HCT116 (cell line): ENCODE measurements around the gene SAG. TPM values are rescaled to one million over a fixed set of nuclear protein-coding genes. Genes with fewer than 3 reads are reported as not detected.

Experiments used
- ATAC-seq: fragments of 200-7000 bp; cut with Tn5 transposase; 2 replicates; pipeline ENCODE4 v1.9.1; 2020; ENCODE audit warnings: mild to moderate bottlenecking, moderate library complexity
- BruUV-seq: library from RNA; stranded (reverse); fragments of 400-500 nt; replicated peaks from 2 replicates; lab custom pipeline; 2021; lab: Mats Ljungman, UMichigan
- CTCF ChIA-PET: fragments of 300-600 bp; sonication (Branson Sonifier 250); formaldehyde crosslinking; loops from one replicate; lab custom pipeline; 2021; ENCODE audit warnings: antibody characterized with exemption; lab: Charles Lee
- POLR2A ChIA-PET: fragments of 300-600, 350-600 bp; sonication (Branson Sonifier 250); formaldehyde crosslinking; loops from one replicate; lab custom pipeline; 2021; ENCODE audit warnings: antibody characterized with exemption; lab: Charles Lee
- RAD21 ChIA-PET, 2 experiments: fragments of 300-600 bp; sonication (Branson Sonifier 250); formaldehyde crosslinking; loops; one replicate each; lab custom pipeline; 2023; ENCODE audit warnings: low total read pairs in 2 of 2; ENCODE audit not compliant: uncharacterized antibody in 2 of 2, unreplicated experiment in 2 of 2, low non-redundant PET in 1 of 2; lab: Charles Lee
- DNase-seq: peaks from one replicate; pipeline ENCODE4 v3.0.0-alpha.2; 2010; ENCODE audit warnings: low read depth, low spot score
- H2AFZ ChIP-seq: fragments of 200-600 bp; shearing (Covaris generic), sonication (generic); 2 replicates; pipeline ENCODE4 v1.6.1; 2017; ENCODE audit warnings: low read depth, mixed run types, mixed read lengths, antibody characterized with exemption, low read length; ENCODE audit not compliant: poor library complexity, severe bottlenecking
- H3K27ac ChIP-seq: 2 replicates; pipeline ENCODE4 v1.5.1; 2012; ENCODE audit warnings: low read depth, low read length
- H3K27me3 ChIP-seq: fragments of 200-600 bp; sonication (generic); 2 replicates; pipeline ENCODE4 v1.6.1; 2016; ENCODE audit warnings: mixed run types, low read length, mixed read lengths; ENCODE audit not compliant: insufficient read depth
- H3K36me3 ChIP-seq, 2 experiments: fragments of 200-500 bp in 1 of 2; fragments of 200-600 bp in 1 of 2; sonication (Bioruptor generic) in 1 of 2; sonication (generic) in 1 of 2; 2 replicates each; pipeline versions ENCODE4 v1.5.1 to v1.6.1; 2014 to 2016; ENCODE audit warnings: low read length in 2 of 2, inconsistent platforms in 1 of 2, mixed read lengths in 1 of 2, mixed run types in 1 of 2; ENCODE audit not compliant: insufficient read depth in 2 of 2, control insufficient read depth in 1 of 2
- H3K4me1 ChIP-seq, 2 experiments: fragments of 200-600 bp in 1 of 2; sonication (generic) in 1 of 2; 2 replicates each; pipeline versions ENCODE4 v1.5.1 to v1.6.1; 2012 to 2017; ENCODE audit warnings: low read length in 2 of 2, inconsistent platforms in 1 of 2, mild to moderate bottlenecking in 1 of 2, mixed read lengths in 1 of 2, mixed run types in 1 of 2, moderate library complexity in 1 of 2; ENCODE audit not compliant: insufficient read depth in 2 of 2, control insufficient read depth in 1 of 2
- H3K4me2 ChIP-seq: fragments of 200-600 bp; sonication (generic); 2 replicates; pipeline ENCODE4 v1.6.1; 2017; ENCODE audit warnings: mixed run types, low read length, mixed read lengths
- H3K4me3 ChIP-seq, 2 experiments: fragments of 200-600 bp in 1 of 2; sonication (generic) in 1 of 2; replicated peaks in 1 of 2; 2 replicates each; pipeline ENCODE4 v1.5.1; 2011 to 2016; ENCODE audit warnings: low read length in 2 of 2, control low read depth in 1 of 2, low read depth in 1 of 2, mild to moderate bottlenecking in 1 of 2, mixed read lengths in 1 of 2, mixed run types in 1 of 2
- H3K79me2 ChIP-seq: fragments of 200-600 bp; sonication (generic); 2 replicates; pipeline ENCODE4 v1.6.1; 2017; ENCODE audit warnings: mild to moderate bottlenecking, mixed run types, low read length, moderate library complexity, mixed read lengths; ENCODE audit not compliant: insufficient read depth
- H3K9ac ChIP-seq: fragments of 200-600 bp; sonication (generic); 2 replicates; pipeline ENCODE4 v1.6.1; 2016; ENCODE audit warnings: low read length, mixed read lengths
- H3K9me2 ChIP-seq: fragments of 200-600 bp; sonication (generic), shearing (Covaris generic); 2 replicates; pipeline ENCODE4 v1.6.1; 2017; ENCODE audit warnings: mixed run types, mild to moderate bottlenecking, moderate library complexity; ENCODE audit not compliant: insufficient read depth
- H3K9me3 ChIP-seq, 2 experiments: fragments of 200-500 bp in 1 of 2; fragments of 200-600 bp in 1 of 2; sonication (Bioruptor generic) in 1 of 2; sonication (generic) in 1 of 2; 2 replicates each; pipeline ENCODE4 v1.6.1; 2014 to 2017; ENCODE audit warnings: low read length in 2 of 2, mixed read lengths in 2 of 2, inconsistent platforms in 1 of 2, low read depth in 1 of 2, mild to moderate bottlenecking in 1 of 2, mixed run types in 1 of 2, moderate library complexity in 1 of 2; ENCODE audit not compliant: control insufficient read depth in 1 of 2, insufficient read depth in 1 of 2
- H4K20me1 ChIP-seq: fragments of 200-600 bp; sonication (generic), shearing (Covaris generic); 2 replicates; pipeline ENCODE4 v1.6.1; 2017; ENCODE audit warnings: mixed run types, mild to moderate bottlenecking, moderate library complexity; ENCODE audit not compliant: insufficient read depth
- CEBPB ChIP-seq: IDR thresholded peaks from 2 replicates; pipeline ENCODE4 v1.6.1; 2012; ENCODE audit warnings: low read depth
- ELF1 ChIP-seq: IDR thresholded peaks from 2 replicates; pipeline ENCODE4 v1.6.1; 2012; ENCODE audit warnings: low read depth, borderline replicate concordance
- EZH2 ChIP-seq: fragments of 200-600 bp; sonication (generic); IDR thresholded peaks from 2 replicates; pipeline ENCODE4 v1.6.1; 2017; ENCODE audit warnings: antibody characterized with exemption, mixed run types
- EZH2phosphoT487 ChIP-seq: fragments of 200-600 bp; IDR thresholded peaks from 2 replicates; pipeline ENCODE4 v1.6.1; 2018; ENCODE audit warnings: antibody characterized with exemption, borderline replicate concordance
- POLR2A ChIP-seq: IDR thresholded peaks from 2 replicates; pipeline ENCODE4 v1.7.0; 2011; ENCODE audit warnings: borderline replicate concordance; ENCODE audit not compliant: insufficient read depth, insufficient read length; ENCODE audit errors: extremely low read depth
- POLR2AphosphoS5 ChIP-seq: IDR thresholded peaks from 2 replicates; pipeline ENCODE4 v1.6.1; 2011; ENCODE audit warnings: mild to moderate bottlenecking, low read depth, low read length, moderate library complexity
- RAD21 ChIP-seq: IDR thresholded peaks from 2 replicates; pipeline ENCODE4 v1.6.1; 2012; ENCODE audit warnings: low read depth, mild to moderate bottlenecking
- SIN3A ChIP-seq: IDR thresholded peaks from 2 replicates; pipeline ENCODE4 v1.6.1; 2012; ENCODE audit warnings: low read depth
- SP1 ChIP-seq: IDR thresholded peaks from 2 replicates; pipeline ENCODE4 v1.6.1; 2012; ENCODE audit warnings: low read depth
- SRF ChIP-seq: IDR thresholded peaks from 2 replicates; pipeline ENCODE4 v1.6.1; 2012; ENCODE audit warnings: low read depth
- YY1 ChIP-seq: IDR thresholded peaks from 2 replicates; pipeline ENCODE4 v1.6.1; 2011; ENCODE audit warnings: low read length, low read depth, moderate library complexity, mild to moderate bottlenecking; ENCODE audit not compliant: insufficient replicate concordance; ENCODE audit errors: extremely low read depth
- ZNF274 ChIP-seq: fragments of 200-500 bp; sonication (Bioruptor generic); IDR thresholded peaks from 2 replicates; pipeline ENCODE4 v1.6.1; 2014; ENCODE audit warnings: mild to moderate bottlenecking, low read depth, low read length, inconsistent platforms
- intact Hi-C: fragments of 100-400 bp; cut with micrococcal nuclease; formaldehyde crosslinking; loops from 2 replicates; pipeline ENCODE4 v1.10.0; 2022
- total RNA-seq: library from RNA; stranded (reverse); gene quantifications from one replicate; pipeline ENCODE4 v1.2.1, GENCODE V29; 2021; ENCODE audit not compliant: unreplicated experiment
- TF ChIP-seq, protein P1 (sequence below): IDR thresholded peaks from 2 replicates; pipeline ENCODE4 v1.6.1; 2012; ENCODE audit warnings: low read depth
- TF ChIP-seq, protein P2 (sequence below), 3 experiments: fragments of 200-600 bp in 1 of 3; sonication (generic) in 1 of 3; IDR thresholded peaks in 2 of 3; conservative IDR thresholded peaks in 1 of 3; 2 replicates each; pipeline ENCODE4 v1.5.1; 2012 to 2017; ENCODE audit warnings: low read depth in 2 of 3, low read length in 2 of 3, antibody characterized with exemption in 1 of 3, borderline replicate concordance in 1 of 3, control low read depth in 1 of 3, mild to moderate bottlenecking in 1 of 3, mixed read lengths in 1 of 3, mixed run types in 1 of 3, moderate library complexity in 1 of 3; ENCODE audit not compliant: insufficient read depth in 1 of 3
- TF ChIP-seq, protein P3 (sequence below): IDR thresholded peaks from 2 replicates; pipeline ENCODE4 v1.6.1; 2011; ENCODE audit warnings: mild to moderate bottlenecking, low read length, moderate library complexity; ENCODE audit not compliant: insufficient replicate concordance; ENCODE audit errors: extremely low read depth
- TF ChIP-seq, protein P4 (sequence below): IDR thresholded peaks from 2 replicates; pipeline ENCODE4 v1.6.1; 2012
- TF ChIP-seq, protein P5 (sequence below): IDR thresholded peaks from 2 replicates; pipeline ENCODE4 v1.6.1; 2012

Gene SAG
- total RNA-seq, 1 experiment from 2014 or later = not detected

DNA sequence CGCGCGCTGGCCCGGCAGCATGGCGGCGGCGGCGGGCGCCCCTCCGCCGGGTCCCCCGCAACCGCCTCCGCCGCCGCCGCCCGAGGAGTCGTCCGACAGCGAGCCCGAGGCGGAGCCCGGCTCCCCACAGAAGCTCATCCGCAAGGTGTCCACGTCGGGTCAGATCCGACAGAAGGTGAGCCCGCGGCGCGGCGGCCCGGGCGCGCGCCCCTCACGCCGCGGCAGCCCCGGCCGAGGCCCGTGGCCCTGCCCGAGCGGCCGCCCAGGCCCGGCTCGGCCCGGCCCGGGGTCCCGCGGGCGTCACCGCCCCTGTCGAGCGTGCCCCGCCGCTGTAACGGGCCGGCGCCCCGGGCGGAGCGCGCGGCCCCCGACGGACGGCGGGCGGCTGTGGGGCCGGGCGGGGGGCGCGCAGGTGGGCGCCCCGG is 46.9 kb downstream of the SAG start (continued):
- no peak for TF ChIP-seq SRF

DNA sequence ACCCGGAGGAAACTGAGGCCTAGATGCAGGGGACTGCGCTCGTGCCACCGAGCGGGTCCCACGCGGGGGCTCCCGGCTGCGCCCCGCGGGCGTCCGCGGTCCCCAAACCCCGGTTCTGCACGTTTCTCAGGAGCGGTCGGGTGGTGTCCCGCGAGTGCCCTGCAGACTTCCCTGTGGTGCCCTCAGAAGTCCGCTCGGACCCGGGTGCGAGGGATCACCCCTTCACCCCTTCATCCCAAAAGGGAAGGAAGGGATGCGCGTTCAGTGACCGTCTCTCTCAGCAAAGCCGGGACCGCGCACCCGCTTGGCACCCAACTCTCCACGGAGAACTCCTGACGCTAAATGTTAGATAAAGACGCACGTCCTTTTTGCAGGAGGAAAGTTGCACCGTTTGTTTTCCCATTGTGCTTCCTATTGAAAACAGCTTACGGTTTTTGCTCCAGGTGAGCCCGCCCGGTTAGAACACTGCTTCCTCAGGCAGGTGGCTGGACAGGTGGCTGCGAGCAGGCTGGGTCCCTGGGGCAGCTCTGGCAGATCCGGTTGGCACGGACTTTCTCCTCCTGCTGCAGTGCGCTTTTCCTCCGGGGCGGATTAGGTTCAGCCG is 47.5 kb downstream of the SAG start:
- H3K4me2 ChIP-seq = peak overlapping the region; percentile 88
- peaks cover 52% of the 10 kb centered on the region for H3K79me2 ChIP-seq
- H3K36me3 ChIP-seq = no peaks in the 10 kb centered on the region; a peak in 1 of 4 replicates
- no peak overlapping the region for H2AFZ ChIP-seq
- CTCF ChIA-PET = no interaction called here
- intact Hi-C loops = loop anchor here (5.0 kb wide), 1 partner anchor 103 kb away; the partner anchor contains the start of gene ATG16L1
- no peaks in the 10 kb centered on the region for H3K9me3 ChIP-seq
- H3K27me3 ChIP-seq = no peaks in the 10 kb centered on the region
- no TSS peak for BruUV-seq
- POLR2A ChIA-PET = no interaction called here
- RAD21 ChIA-PET = no interaction called here
- peak overlapping the region; percentile 70 for H3K9ac ChIP-seq
- no peak for DNase-seq
- peak overlapping the region; percentile 65 to 82 for H3K4me3 ChIP-seq
- no peak for ATAC-seq
- H3K4me1 ChIP-seq = peaks cover 29 to 51% of the 10 kb centered on the region in 2 experiments
- H3K9me2 ChIP-seq = no peaks in the 10 kb centered on the region
- H4K20me1 ChIP-seq = no peaks in the 10 kb centered on the region; the same call in 1 of the 2 replicates
- H3K27ac ChIP-seq = peak overlapping the region; percentile 63; the same call in 1 of the 2 replicates
- TF ChIP-seq EZH2phosphoT487 (no peak), POLR2AphosphoS5 (no peak), RAD21 (no peak), SP1 (no peak), ELF1 (no peak), SRF (no peak), SIN3A (no peak), POLR2A (no peak), YY1 (no peak), ZNF274 (no peak), EZH2 (no peak), CEBPB (no peak)
- TF ChIP-seq, protein P1, sequence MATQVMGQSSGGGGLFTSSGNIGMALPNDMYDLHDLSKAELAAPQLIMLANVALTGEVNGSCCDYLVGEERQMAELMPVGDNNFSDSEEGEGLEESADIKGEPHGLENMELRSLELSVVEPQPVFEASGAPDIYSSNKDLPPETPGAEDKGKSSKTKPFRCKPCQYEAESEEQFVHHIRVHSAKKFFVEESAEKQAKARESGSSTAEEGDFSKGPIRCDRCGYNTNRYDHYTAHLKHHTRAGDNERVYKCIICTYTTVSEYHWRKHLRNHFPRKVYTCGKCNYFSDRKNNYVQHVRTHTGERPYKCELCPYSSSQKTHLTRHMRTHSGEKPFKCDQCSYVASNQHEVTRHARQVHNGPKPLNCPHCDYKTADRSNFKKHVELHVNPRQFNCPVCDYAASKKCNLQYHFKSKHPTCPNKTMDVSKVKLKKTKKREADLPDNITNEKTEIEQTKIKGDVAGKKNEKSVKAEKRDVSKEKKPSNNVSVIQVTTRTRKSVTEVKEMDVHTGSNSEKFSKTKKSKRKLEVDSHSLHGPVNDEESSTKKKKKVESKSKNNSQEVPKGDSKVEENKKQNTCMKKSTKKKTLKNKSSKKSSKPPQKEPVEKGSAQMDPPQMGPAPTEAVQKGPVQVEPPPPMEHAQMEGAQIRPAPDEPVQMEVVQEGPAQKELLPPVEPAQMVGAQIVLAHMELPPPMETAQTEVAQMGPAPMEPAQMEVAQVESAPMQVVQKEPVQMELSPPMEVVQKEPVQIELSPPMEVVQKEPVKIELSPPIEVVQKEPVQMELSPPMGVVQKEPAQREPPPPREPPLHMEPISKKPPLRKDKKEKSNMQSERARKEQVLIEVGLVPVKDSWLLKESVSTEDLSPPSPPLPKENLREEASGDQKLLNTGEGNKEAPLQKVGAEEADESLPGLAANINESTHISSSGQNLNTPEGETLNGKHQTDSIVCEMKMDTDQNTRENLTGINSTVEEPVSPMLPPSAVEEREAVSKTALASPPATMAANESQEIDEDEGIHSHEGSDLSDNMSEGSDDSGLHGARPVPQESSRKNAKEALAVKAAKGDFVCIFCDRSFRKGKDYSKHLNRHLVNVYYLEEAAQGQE = no peak
- TF ChIP-seq, protein P2, sequence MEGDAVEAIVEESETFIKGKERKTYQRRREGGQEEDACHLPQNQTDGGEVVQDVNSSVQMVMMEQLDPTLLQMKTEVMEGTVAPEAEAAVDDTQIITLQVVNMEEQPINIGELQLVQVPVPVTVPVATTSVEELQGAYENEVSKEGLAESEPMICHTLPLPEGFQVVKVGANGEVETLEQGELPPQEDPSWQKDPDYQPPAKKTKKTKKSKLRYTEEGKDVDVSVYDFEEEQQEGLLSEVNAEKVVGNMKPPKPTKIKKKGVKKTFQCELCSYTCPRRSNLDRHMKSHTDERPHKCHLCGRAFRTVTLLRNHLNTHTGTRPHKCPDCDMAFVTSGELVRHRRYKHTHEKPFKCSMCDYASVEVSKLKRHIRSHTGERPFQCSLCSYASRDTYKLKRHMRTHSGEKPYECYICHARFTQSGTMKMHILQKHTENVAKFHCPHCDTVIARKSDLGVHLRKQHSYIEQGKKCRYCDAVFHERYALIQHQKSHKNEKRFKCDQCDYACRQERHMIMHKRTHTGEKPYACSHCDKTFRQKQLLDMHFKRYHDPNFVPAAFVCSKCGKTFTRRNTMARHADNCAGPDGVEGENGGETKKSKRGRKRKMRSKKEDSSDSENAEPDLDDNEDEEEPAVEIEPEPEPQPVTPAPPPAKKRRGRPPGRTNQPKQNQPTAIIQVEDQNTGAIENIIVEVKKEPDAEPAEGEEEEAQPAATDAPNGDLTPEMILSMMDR (IDR thresholded peaks at IDR 0.05 in 2 of 3, conservative IDR thresholded peaks at IDR 0.05 in 1 of 3; ENCODE audit: borderline replicate concordance in 1 of 3, insufficient read depth in 1 of 3, low read depth in 2 of 3, low read length in 2 of 3) = no peak
- TF ChIP-seq, protein P3, sequence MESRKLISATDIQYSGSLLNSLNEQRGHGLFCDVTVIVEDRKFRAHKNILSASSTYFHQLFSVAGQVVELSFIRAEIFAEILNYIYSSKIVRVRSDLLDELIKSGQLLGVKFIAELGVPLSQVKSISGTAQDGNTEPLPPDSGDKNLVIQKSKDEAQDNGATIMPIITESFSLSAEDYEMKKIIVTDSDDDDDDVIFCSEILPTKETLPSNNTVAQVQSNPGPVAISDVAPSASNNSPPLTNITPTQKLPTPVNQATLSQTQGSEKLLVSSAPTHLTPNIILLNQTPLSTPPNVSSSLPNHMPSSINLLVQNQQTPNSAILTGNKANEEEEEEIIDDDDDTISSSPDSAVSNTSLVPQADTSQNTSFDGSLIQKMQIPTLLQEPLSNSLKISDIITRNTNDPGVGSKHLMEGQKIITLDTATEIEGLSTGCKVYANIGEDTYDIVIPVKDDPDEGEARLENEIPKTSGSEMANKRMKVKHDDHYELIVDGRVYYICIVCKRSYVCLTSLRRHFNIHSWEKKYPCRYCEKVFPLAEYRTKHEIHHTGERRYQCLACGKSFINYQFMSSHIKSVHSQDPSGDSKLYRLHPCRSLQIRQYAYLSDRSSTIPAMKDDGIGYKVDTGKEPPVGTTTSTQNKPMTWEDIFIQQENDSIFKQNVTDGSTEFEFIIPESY = no peak
- TF ChIP-seq, protein P4, sequence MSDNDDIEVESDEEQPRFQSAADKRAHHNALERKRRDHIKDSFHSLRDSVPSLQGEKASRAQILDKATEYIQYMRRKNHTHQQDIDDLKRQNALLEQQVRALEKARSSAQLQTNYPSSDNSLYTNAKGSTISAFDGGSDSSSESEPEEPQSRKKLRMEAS = no peak
- TF ChIP-seq, protein P5, sequence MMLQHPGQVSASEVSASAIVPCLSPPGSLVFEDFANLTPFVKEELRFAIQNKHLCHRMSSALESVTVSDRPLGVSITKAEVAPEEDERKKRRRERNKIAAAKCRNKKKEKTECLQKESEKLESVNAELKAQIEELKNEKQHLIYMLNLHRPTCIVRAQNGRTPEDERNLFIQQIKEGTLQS = no peak
